NCI-H2081 (cell line): Measurements from ENCODE around the gene RPS2.

Experiments
- DNase-seq, 2 experiments: peaks; one replicate each; lab custom pipeline; 2025; lab: John Stamatoyannopoulos, UW

Gene RPS2

DNA sequence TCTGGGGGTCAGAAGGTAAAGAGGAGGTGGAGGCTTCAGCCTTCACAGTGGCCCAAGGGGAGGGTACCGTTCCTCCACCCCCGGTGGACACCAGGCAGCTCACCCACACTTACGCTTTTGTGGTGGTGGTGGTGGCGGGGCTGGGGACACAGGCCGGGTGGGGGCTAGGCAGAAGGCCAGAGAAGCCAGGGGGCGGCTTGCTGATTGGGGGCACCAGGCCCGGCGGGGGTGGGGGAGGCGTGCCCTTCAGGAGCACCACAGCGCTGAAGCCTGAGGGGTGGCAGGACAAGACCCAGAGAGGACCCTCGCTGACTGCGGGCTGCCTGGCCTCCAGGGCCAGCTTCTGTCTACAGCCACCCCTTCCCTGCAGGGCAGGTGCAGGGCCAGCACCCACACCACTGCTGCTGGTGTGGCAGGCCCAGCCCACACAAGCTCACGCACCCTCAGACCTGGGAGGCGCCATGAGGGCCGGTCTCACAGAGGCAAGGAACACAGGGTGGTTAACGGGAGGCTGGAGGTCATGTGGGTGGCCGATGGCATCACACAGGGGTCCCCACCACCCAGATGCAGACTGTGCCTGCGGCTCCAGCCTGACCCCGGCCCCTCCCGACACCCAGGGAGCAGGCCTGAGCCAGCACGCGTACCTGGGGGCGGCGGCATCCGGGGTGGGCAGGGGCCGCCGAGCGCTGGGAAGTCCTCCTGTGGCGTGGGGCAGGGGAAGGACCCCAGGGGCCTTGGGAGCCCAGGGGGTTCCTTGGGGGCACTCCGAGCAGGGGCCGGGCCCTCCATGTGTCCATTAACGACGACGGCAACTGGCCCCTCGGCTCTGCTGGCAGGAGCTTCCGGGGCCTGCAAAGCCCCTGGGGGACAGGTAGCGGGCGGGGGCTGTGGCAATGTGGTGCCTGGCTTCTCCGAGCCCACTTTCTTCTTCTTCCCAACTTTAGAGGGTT, 34.5 kb upstream of the RPS2 start:
- DNase-seq, result no peak

GRCh38 chr16:1998360-1998835, 33.8 kb upstream of the RPS2 start:
- no peak for DNase-seq

DNA sequence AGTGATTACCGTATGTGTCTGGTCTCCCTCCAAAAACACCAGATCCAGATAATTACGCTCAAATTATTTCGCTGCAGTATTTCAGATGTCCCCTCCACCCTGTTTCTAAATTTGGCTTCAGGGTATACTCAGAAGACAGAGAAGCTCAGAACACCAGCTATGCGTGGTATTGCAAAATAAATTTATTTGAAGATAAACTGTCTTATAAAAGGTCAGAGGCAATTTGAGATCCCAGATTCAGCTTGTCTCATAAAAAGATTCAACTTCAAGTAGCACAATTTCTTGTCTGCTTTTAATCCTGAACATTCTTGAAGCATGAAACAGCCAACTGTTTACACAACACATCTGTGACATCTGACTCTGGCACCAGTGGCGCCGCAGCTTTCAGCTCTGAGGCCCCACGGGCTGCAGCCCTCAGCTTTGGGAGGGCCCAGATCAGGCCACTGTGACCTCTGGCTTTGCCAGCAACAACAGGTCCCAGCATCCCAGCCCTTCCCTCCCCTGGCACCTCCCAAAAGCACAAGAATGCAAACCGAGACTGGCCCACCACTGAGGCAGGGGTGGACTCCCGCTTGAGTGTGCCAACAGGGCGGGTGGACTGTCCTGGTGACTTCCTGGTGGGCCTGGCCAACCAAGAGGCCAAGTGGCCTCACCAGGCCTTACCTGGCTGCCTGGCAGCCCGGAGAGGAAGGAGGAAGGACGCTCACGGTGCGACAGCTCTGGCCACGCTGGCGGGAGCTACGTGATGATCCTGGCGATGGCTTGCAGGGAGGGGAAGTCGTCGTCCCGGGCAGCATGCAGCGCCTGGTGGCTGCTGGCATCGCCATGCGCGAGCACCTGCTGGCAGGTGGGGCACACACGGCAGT, 33.1 kb upstream of the RPS2 start:
- no peak for DNase-seq

GRCh38 chr16:1993731-1994131, 29.1 kb upstream of the RPS2 start:
- DNase-seq, result no peak

DNA sequence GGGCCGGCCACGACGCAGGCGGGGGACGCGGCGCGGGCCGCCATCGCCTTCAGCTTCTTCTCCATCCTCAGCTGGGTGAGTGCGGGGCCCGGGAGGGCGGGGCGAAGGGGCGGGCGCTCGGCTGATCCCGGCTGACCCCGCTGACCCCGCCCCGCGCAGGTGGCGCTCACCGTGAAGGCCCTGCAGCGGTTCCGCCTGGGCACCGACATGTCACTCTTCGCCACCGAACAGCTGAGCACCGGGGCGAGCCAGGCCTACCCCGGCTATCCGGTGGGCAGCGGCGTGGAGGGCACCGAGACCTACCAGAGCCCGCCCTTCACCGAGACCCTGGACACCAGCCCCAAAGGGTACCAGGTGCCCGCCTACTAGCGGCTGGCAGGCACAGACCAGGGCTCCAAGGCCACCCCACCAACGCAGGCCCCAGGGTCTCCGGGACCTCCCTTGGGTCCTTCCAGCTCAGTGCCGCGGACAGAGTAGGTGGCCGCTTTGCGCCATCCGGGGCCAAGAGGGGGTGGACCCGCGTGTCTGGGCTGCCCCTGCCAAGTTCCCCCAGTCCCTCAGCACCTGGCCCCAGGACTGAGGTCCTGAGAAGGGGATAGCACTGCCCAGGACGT, 28.2 kb upstream of the RPS2 start:
- DNase-seq, result no peak

DNA sequence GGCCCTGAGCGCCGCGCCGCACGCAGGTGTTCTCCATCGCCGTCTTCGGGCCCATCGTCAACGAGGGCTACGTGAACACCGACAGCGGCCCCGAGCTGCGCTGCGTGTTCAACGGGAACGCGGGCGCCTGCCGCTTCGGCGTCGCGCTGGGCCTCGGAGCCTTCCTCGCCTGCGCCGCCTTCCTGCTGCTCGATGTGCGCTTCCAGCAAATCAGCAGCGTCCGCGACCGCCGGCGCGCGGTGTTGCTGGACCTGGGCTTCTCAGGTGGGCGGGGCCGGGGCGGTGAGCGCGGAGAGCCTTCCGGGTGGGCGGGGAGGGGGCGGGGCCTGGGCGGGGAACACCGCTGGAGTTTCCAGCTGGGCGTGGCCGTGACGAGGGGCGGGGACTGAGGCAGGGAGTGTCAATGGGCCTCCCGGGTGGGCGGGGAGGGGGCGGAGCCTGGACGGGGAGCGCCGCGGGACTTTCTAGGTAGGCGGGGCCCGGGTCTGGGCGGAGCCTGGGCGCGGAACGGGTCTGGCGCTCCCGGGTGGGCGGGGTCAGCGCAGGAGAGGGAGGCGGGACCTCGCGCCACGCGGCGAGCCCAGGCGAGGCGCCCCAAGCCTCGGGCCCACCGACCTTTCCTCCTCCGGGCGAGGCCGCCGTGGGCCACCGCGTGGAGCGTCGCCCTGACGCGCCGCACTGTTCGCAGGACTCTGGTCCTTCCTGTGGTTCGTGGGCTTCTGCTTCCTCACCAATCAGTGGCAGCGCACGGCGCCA, 27.5 kb upstream of the RPS2 start:
- no peak for DNase-seq

GRCh38 chr16:1991588-1991947, 26.9 kb upstream of the RPS2 start:
- DNase-seq, result no peak

DNA sequence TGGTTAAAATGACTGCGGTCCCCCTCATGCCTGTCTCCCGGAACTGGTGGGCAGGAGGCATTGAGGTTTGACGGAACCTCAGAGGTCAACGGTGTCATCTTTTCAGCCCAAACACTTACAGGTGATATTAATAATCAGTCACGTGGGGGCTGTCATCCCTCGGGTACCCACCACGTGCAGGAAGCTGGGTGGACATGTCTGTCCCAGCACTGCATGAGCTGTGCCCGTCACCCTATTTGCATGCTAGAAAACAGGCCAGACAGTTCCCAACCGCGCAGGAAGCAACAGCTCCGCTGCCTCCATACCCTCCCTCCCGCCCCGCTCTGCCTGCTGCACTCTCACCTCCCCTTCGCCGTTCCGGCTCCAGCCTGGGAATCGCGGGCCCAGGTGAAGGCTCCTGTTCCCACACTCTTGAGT, 26.5 kb upstream of the RPS2 start:
- DNase-seq, result no peak

GRCh38 chr16:1990351-1991134, 25.9 kb upstream of the RPS2 start:
- no peak for DNase-seq

DNA sequence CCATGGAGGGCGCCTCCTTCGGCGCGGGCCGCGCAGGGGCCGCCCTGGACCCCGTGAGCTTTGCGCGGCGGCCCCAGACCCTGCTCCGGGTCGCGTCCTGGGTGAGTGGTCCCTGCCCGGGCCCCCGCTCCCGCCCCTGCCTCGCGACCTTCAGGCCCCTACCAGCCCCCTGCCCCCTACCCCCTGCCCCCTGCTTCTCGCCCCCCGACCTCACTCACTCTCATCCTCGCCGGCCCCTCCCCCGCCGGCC, 25.4 kb upstream of the RPS2 start:
- no peak for DNase-seq

GRCh38 chr16:1989209-1990100, 24.8 kb upstream of the RPS2 start, which contains the start of gene SYNGR3:
Gene SYNGR3 (plus strand): TSS chr16:1989970. CDS start chr16:1990103, 133 bp downstream.
- DNase-seq, result peak in 1 of 2 experiments; percentile 16

GRCh38 chr16:1987198-1987597, 22.6 kb upstream of the RPS2 start:
- DNase-seq, result no peak

DNA sequence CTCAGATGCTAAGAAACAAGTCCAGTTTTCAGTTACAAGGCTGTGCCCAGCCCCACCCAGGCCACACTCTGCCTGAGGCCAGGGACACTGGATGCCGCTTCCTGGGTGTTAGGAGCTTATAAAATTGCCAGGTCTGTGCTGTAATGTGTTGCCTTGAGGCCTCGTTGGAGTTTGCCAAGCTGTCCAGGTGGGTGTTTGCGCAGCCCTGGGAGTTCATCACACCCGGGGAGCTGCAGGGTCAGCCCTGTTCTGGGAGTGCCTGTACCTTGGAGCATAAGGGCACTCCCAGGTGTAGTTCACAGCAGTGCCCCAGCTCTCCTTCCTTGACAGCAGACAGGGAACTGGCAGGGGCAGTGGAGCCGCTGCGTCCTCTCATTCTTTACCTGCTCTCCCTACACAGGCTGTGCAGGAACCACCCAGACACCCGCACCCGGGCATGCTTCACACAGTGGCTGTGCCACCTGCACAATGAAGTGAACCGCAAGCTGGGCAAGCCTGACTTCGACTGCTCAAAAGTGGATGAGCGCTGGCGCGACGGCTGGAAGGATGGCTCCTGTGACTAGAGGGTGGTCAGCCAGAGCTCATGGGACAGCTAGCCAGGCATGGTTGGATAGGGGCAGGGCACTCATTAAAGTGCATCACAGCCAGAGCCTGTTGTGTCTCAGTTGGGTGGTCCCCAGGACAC, 21.0 kb upstream of the RPS2 start:
- DNase-seq, result no peak

DNA sequence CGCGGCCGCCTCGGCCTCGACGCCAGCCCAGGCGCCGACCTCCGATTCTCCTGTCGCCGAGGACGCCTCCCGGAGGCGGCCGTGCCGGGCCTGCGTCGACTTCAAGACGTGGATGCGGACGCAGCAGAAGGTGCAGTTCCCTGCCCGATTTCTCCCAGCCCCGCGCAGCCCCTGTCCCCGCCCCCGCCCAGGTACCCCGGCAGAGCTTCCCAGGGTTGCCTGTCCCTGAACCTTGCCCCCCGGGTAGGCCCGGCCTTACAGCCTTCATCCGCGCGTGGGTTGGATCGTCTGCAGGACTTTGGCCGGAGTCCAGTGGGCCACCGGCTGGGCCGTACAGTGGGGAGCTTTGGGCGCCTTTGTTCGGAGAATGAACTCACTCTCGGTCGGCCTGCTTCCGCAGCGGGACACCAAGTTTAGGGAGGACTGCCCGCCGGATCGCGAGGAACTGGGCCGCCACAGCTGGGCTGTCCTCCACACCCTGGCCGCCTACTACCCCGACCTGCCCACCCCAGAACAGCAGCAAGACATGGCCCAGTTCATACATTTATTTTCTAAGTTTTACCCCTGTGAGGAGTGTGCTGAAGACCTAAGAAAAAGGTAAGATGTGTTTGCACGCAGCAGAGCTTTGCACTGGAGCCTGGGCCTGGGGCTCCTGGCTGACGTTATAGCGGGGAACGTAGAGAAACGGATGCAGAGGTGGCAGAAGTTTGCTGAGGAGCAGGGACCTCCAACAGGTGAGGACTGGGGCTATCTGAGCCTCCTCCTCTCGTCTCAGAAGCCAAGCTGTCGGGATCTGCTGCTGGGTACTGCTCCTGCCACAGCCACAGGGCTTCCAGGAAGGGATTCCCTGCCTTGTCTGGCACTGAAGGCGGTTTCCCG, 20.0 kb upstream of the RPS2 start:
- peak in 1 of 2 experiments; percentile 47 for DNase-seq

GRCh38 chr16:1983544-1984346, 19.1 kb upstream of the RPS2 start, which contains the start of gene GFER:
Gene GFER (plus strand): TSS chr16:1984193. CDS start chr16:1984219, 26 bp downstream.
- peak; percentile 73 to 79 for DNase-seq

- DNase-seq, result no peak
Measured at GRCh38 chr16:1982991-1983543, 18.4 kb upstream of the RPS2 start.

- DNase-seq, result no peak
Measured at GRCh38 chr16:1982013-1982433, 17.4 kb upstream of the RPS2 start.
